WTC11 (cell line): Measurements from ENCODE around the gene CAPN3. TPM values are rescaled to one million over a fixed set of nuclear protein-coding genes. Genes with fewer than 3 reads are reported as not detected.
A peak's percentile ranks its signal among the peaks of the same experiment; 100 is the strongest.

Experiments used
- ATAC-seq: fragments of 200-7000 bp; cut with Tn5 transposase; 2 replicates; pipeline ENCODE4 v1.10.0; 2021; ENCODE audit warnings: mild to moderate bottlenecking, moderate library complexity
- CTCF ChIA-PET: fragments of 300-600 bp; sonication (Branson Sonifier 250); formaldehyde crosslinking; loops from one replicate; lab custom pipeline; 2021; ENCODE audit warnings: antibody characterized with exemption; lab: Charles Lee
- POLR2A ChIA-PET: fragments of 350-600 bp; sonication (Branson Sonifier 250); formaldehyde crosslinking; loops from one replicate; lab custom pipeline; 2021; ENCODE audit warnings: antibody characterized with exemption; lab: Charles Lee
- DNase-seq: peaks from one replicate; pipeline ENCODE4 v3.0.0; 2021; ENCODE audit warnings: low spot score
- H3K27ac Mint-ChIP-seq: 2 replicates; pipeline ENCODE4 v1.8.0; 2021; ENCODE audit warnings: mixed read lengths
- H3K27me3 Mint-ChIP-seq: 2 replicates; pipeline ENCODE4 v1.8.0; 2021; ENCODE audit warnings: low read depth, mild to moderate bottlenecking, moderate library complexity, mixed read lengths
- H3K36me3 Mint-ChIP-seq: 2 replicates; pipeline ENCODE4 v1.8.0; 2021; ENCODE audit warnings: mixed read lengths
- H3K4me1 Mint-ChIP-seq: 2 replicates; pipeline ENCODE4 v1.8.0; 2022; ENCODE audit warnings: mixed read lengths
- H3K4me3 Mint-ChIP-seq: 2 replicates; pipeline ENCODE4 v1.8.0; 2021; ENCODE audit warnings: mild to moderate bottlenecking, moderate library complexity, mixed read lengths
- H3K9me3 Mint-ChIP-seq: 2 replicates; pipeline ENCODE4 v1.8.0; 2021; ENCODE audit warnings: mixed read lengths
- ATF2 ChIP-seq: sonication (generic); formaldehyde crosslinking; IDR thresholded peaks from 2 replicates; pipeline ENCODE4 v1.8.1; 2022; ENCODE audit warnings: low read depth, missing genetic modification reagents, borderline replicate concordance
- ATF3 ChIP-seq: sonication (generic); formaldehyde crosslinking; conservative IDR thresholded peaks from 2 replicates; pipeline ENCODE4 v1.8.1; 2022; ENCODE audit warnings: mild to moderate bottlenecking, missing genetic modification reagents
- CDX4 ChIP-seq: fragments of 250-450 bp; sonication (Bioruptor Pico); IDR thresholded peaks from 2 replicates; pipeline ENCODE4 v1.9.0; 2021; ENCODE audit warnings: moderate library complexity, mild to moderate bottlenecking, inconsistent platforms, borderline replicate concordance
- CREM ChIP-seq: sonication (generic); formaldehyde crosslinking; IDR thresholded peaks from 2 replicates; pipeline ENCODE4 v1.8.1; 2022; ENCODE audit warnings: mild to moderate bottlenecking, missing genetic modification reagents, moderate library complexity
- CTCF ChIP-seq: fragments of 200-600 bp; IDR thresholded peaks from 2 replicates; pipeline ENCODE4 v1.8.0; 2022; ENCODE audit warnings: antibody characterized with exemption
- EMX1 ChIP-seq: fragments of 250-450 bp; sonication (Bioruptor Pico); IDR thresholded peaks from 2 replicates; pipeline ENCODE4 v1.8.0; 2021; ENCODE audit warnings: mild to moderate bottlenecking
- ESRRA ChIP-seq: sonication (generic); formaldehyde crosslinking; IDR thresholded peaks from 2 replicates; pipeline ENCODE4 v1.8.1; 2022; ENCODE audit warnings: mild to moderate bottlenecking, missing genetic modification reagents, borderline replicate concordance
- FOXJ3 ChIP-seq: sonication (generic); formaldehyde crosslinking; IDR thresholded peaks from 2 replicates; pipeline ENCODE4 v1.9.0; 2021; ENCODE audit warnings: missing genetic modification reagents, mild to moderate bottlenecking, borderline replicate concordance
- FOXP1 ChIP-seq: sonication (generic); formaldehyde crosslinking; IDR thresholded peaks from 2 replicates; pipeline ENCODE4 v1.8.0; 2022; ENCODE audit warnings: missing genetic modification reagents, mild to moderate bottlenecking, moderate library complexity, borderline replicate concordance
- GABPB1 ChIP-seq: sonication (generic); formaldehyde crosslinking; IDR thresholded peaks from 2 replicates; pipeline ENCODE4 v1.8.1; 2023; ENCODE audit warnings: mild to moderate bottlenecking, missing genetic modification reagents
- HMGA2 ChIP-seq: fragments of 250-450 bp; sonication (Bioruptor Pico); IDR thresholded peaks from 2 replicates; pipeline ENCODE4 v1.4.0; 2021; ENCODE audit warnings: mild to moderate bottlenecking, moderate library complexity
- IRF2 ChIP-seq: sonication (generic); formaldehyde crosslinking; IDR thresholded peaks from 2 replicates; pipeline ENCODE4 v1.8.0; 2022; ENCODE audit warnings: low read depth, missing genetic modification reagents, borderline replicate concordance
- JUN ChIP-seq: sonication (generic); formaldehyde crosslinking; IDR thresholded peaks from 2 replicates; pipeline ENCODE4 v1.8.0; 2023; ENCODE audit warnings: mild to moderate bottlenecking, missing genetic modification reagents
- KAT7 ChIP-seq: sonication (generic); formaldehyde crosslinking; IDR thresholded peaks from 2 replicates; pipeline ENCODE4 v1.8.1; 2023; ENCODE audit warnings: missing genetic modification reagents, mild to moderate bottlenecking, borderline replicate concordance
- MAX ChIP-seq: sonication (generic); formaldehyde crosslinking; IDR thresholded peaks from 2 replicates; pipeline ENCODE4 v1.8.0; 2022; ENCODE audit warnings: mild to moderate bottlenecking, missing genetic modification reagents
- MXD4 ChIP-seq: fragments of 250-450 bp; sonication (Bioruptor Pico); IDR thresholded peaks from 2 replicates; pipeline ENCODE4 v1.8.0; 2021; ENCODE audit warnings: mild to moderate bottlenecking, moderate library complexity, borderline replicate concordance
- NFATC4 ChIP-seq: fragments of 250-450 bp; sonication (Bioruptor Pico); IDR thresholded peaks from 2 replicates; pipeline ENCODE4 v1.9.0; 2021; ENCODE audit warnings: mild to moderate bottlenecking
- NR3C1 ChIP-seq: sonication (generic); formaldehyde crosslinking; conservative IDR thresholded peaks from 2 replicates; pipeline ENCODE4 v1.8.1; 2023; ENCODE audit warnings: low read depth, mild to moderate bottlenecking, missing genetic modification reagents
- PREB ChIP-seq: sonication (generic); formaldehyde crosslinking; IDR thresholded peaks from 2 replicates; pipeline ENCODE4 v1.8.1; 2022; ENCODE audit warnings: mild to moderate bottlenecking, missing genetic modification reagents, moderate library complexity, borderline replicate concordance
- RORB ChIP-seq: fragments of 250-450 bp; sonication (Bioruptor Pico); IDR thresholded peaks from 2 replicates; pipeline ENCODE4 v1.9.0; 2021; ENCODE audit warnings: mild to moderate bottlenecking
- SMAD3 ChIP-seq: sonication (generic); formaldehyde crosslinking; IDR thresholded peaks from 2 replicates; pipeline ENCODE4 v1.8.0; 2022; ENCODE audit warnings: missing genetic modification reagents, mild to moderate bottlenecking, borderline replicate concordance
- ZNF396 ChIP-seq: fragments of 250-450 bp; sonication (Bioruptor Pico); IDR thresholded peaks from 2 replicates; pipeline ENCODE4 v1.8.0; 2021; ENCODE audit warnings: mild to moderate bottlenecking, moderate library complexity, borderline replicate concordance
- ZNF416 ChIP-seq: fragments of 250-450 bp; sonication (Bioruptor Pico); IDR thresholded peaks from 2 replicates; pipeline ENCODE4 v1.9.0; 2021; ENCODE audit warnings: mild to moderate bottlenecking, inconsistent platforms
- total RNA-seq: library from RNA; stranded (reverse); gene quantifications from 3 replicates; pipeline ENCODE4 v1.2.3, GENCODE V29; 2021
- TF ChIP-seq, protein P1 (sequence below): sonication (generic); formaldehyde crosslinking; IDR thresholded peaks from 2 replicates; pipeline ENCODE4 v1.8.1; 2023; ENCODE audit warnings: mild to moderate bottlenecking, missing genetic modification reagents, moderate library complexity
- TF ChIP-seq, protein P2 (sequence below): fragments of 250-450 bp; sonication (Bioruptor Pico); IDR thresholded peaks from 2 replicates; pipeline ENCODE4 v1.8.0; 2021; ENCODE audit warnings: mild to moderate bottlenecking

The CAPN3 gene
- total RNA-seq, 1 experiment from 2014 or later: 0.70 TPM

DNA sequence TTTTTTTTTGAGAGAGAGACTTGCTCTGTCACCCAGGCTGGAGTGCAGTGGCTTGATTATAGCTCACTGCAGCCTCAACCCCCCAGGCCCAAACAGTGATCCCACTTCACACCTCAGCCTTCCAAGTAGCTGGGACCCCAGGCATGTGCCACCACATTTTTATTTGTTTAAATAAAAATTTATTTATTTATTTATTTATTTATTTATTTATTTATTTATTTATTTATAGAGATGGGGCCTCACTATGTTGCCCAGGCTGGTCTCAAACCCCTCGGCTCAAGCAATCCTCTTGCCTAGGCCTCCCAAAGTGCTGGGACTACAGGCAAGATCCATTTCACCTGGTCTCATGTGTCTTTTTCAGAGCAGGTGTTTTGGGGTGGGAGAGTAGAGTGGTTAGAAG, 15.5 kb downstream of the CAPN3 start:
- peaks cover 46% of the 10 kb centered on the region for H3K9me3 Mint-ChIP-seq
- ATAC-seq (no peak), DNase-seq (no peak)
- ChIA-PET POLR2A (no interaction called here), CTCF (interaction anchor here (0.6 to 1.3 kb wide), 2 partner anchors 10 to 15 kb away, joined by 3 to 8 read pairs; no protein-coding TSS in a partner anchor)
- no peaks in the 10 kb centered on the region for H3K4me1 Mint-ChIP-seq
- peaks cover 42% of the 10 kb centered on the region for H3K36me3 Mint-ChIP-seq
- no peak for TF ChIP-seq ATF3 (CRISPR knock-in tag)
- 0 out of 2 replicates have a peak, but pooled peaks have one; percentile 10 for TF ChIP-seq HMGA2 (CRISPR knock-in tag)
- TF ChIP-seq PREB (CRISPR knock-in tag): no peak
- peaks cover 65% of the 10 kb centered on the region for H3K27me3 Mint-ChIP-seq
- no peak overlapping the region for H3K27ac Mint-ChIP-seq
- H3K4me3 Mint-ChIP-seq: no peak overlapping the region

- ChIA-PET CTCF (interaction anchor here (1.3 kb wide), 1 partner anchor 10 kb away, joined by 8 read pairs; no protein-coding TSS in a partner anchor), POLR2A (no interaction called here)
- TF ChIP-seq NFATC4 (no peak), NR3C1 (no peak), ZNF416 (CRISPR knock-in tag) (no peak), JUN (CRISPR knock-in tag) (no peak), EMX1 (CRISPR knock-in tag) (no peak), CDX4 (CRISPR knock-in tag) (no peak), SMAD3 (no peak), IRF2 (no peak), MAX (CRISPR knock-in tag) (no peak), ZNF396 (CRISPR knock-in tag) (no peak), HMGA2 (CRISPR knock-in tag) (no peak), MXD4 (CRISPR knock-in tag) (no peak), FOXP1 (no peak), CREM (CRISPR knock-in tag) (no peak)
- TF ChIP-seq, protein P1, sequence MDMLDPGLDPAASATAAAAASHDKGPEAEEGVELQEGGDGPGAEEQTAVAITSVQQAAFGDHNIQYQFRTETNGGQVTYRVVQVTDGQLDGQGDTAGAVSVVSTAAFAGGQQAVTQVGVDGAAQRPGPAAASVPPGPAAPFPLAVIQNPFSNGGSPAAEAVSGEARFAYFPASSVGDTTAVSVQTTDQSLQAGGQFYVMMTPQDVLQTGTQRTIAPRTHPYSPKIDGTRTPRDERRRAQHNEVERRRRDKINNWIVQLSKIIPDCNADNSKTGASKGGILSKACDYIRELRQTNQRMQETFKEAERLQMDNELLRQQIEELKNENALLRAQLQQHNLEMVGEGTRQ (CRISPR knock-in tag): no peak
- Mint-ChIP-seq H3K9me3 (peaks cover 43% of the 10 kb centered on the region), H3K27ac (no peak overlapping the region), H3K4me3 (no peak overlapping the region), H3K4me1 (no peaks in the 10 kb centered on the region), H3K36me3 (peaks cover 41% of the 10 kb centered on the region), H3K27me3 (peaks cover 68% of the 10 kb centered on the region)
- no peak for DNase-seq
- ATAC-seq: no peak
Measured at GRCh38 chr15:42375252-42375651, 16.0 kb downstream of the CAPN3 start.

DNA sequence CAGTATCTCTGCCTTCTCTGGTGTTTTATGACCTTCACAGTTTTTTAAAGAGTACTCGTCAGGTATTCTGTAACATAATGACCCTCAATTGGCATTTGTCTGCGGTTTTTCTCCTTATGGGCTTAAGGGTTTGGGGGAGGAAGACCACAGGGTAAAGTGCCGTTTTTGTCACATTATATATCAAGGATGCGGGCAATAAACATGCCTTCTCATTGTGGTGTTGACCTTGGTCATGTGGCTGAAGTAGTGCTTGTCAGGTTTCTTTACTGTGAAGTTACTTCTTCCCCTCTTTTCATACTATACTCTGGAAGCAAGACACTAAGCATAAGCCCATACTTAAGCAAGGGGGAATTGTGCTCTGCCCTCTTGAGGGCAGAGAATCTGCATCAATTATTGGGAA, 16.6 kb downstream of the CAPN3 start:
- DNase-seq (no peak), ATAC-seq (no peak)
- Mint-ChIP-seq H3K4me1 (no peaks in the 10 kb centered on the region), H3K27ac (no peak overlapping the region), H3K36me3 (peaks cover 34% of the 10 kb centered on the region), H3K4me3 (no peak overlapping the region), H3K27me3 (peaks cover 70% of the 10 kb centered on the region), H3K9me3 (peaks cover 36% of the 10 kb centered on the region)
- POLR2A ChIA-PET: no interaction called here
- CTCF ChIA-PET: interaction anchor here (0.6 to 1.1 kb wide), 2 partner anchors 9 to 1412 kb away, joined by 3 to 4 read pairs; no protein-coding TSS in a partner anchor
- TF ChIP-seq ESRRA: no peak
- no peak for TF ChIP-seq CTCF
- TF ChIP-seq RORB (CRISPR knock-in tag): no peak
- no peak for TF ChIP-seq EMX1 (CRISPR knock-in tag)
- no peak for TF ChIP-seq FOXJ3 (CRISPR knock-in tag)
- no peak for TF ChIP-seq KAT7 (CRISPR knock-in tag)
- TF ChIP-seq ATF2: no peak
- no peak for TF ChIP-seq GABPB1 (CRISPR knock-in tag)
- TF ChIP-seq, protein P2, sequence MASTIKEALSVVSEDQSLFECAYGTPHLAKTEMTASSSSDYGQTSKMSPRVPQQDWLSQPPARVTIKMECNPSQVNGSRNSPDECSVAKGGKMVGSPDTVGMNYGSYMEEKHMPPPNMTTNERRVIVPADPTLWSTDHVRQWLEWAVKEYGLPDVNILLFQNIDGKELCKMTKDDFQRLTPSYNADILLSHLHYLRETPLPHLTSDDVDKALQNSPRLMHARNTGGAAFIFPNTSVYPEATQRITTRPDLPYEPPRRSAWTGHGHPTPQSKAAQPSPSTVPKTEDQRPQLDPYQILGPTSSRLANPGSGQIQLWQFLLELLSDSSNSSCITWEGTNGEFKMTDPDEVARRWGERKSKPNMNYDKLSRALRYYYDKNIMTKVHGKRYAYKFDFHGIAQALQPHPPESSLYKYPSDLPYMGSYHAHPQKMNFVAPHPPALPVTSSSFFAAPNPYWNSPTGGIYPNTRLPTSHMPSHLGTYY (CRISPR knock-in tag): no peak
- TF ChIP-seq CREM (CRISPR knock-in tag): no peak
